Astrocyte (in vitro differentiated cells and primary cell): ENCODE results near the gene LRRIQ1.

Experiments
- CTCF ChIP-seq: IDR thresholded peaks from 2 replicates; pipeline ENCODE4 v1.5.1; 2011; ENCODE audit warnings: low read depth, mild to moderate bottlenecking, inconsistent platforms, low read length, moderate library complexity; ENCODE audit not compliant: insufficient read depth
- EZH2 ChIP-seq: IDR thresholded peaks from 2 replicates; pipeline ENCODE4 v1.6.1; 2012; ENCODE audit warnings: mild to moderate bottlenecking, low read length, inconsistent platforms; ENCODE audit not compliant: insufficient read depth

- TF ChIP-seq CTCF, result peak; percentile 78
- TF ChIP-seq EZH2, result no peak
Measured at GRCh38 chr12:85057370-85057963, 21.3 kb downstream of the LRRIQ1 start.
